Endothelial cell of umbilical vein (primary cell): ENCODE data around the gene ABCA7. TPM values are rescaled to one million over a fixed set of nuclear protein-coding genes. Genes with fewer than 3 reads are reported as not detected.

Source experiments
- BruUV-seq: library from RNA; stranded (reverse); fragments of 400-500 nt; replicated peaks from 2 replicates; lab custom pipeline; 2021; lab: Mats Ljungman, UMichigan
- CTCF ChIA-PET: fragments of 300-600, 350-600 bp; sonication (Branson Sonifier 250); formaldehyde crosslinking; loops from one replicate; lab custom pipeline; 2021; ENCODE audit warnings: antibody characterized with exemption, inconsistent platforms; lab: Charles Lee
- POLR2A ChIA-PET: fragments of 300-600, 350-600 bp; sonication (Branson Sonifier 250); formaldehyde crosslinking; loops from one replicate; lab custom pipeline; 2021; ENCODE audit warnings: antibody characterized with exemption, inconsistent platforms; lab: Charles Lee
- DNase-seq: peaks from one replicate; pipeline ENCODE4 v3.0.0-alpha.2; 2011; ENCODE audit warnings: low read depth, low spot score
- FAIRE-seq: peaks from 2 replicates; lab custom pipeline; 2011; peaks lifted over from hg19 to GRCh38; lab: Jason Lieb, UNC
- H2AFZ ChIP-seq: 2 replicates; pipeline ENCODE4 v1.6.0; 2012; ENCODE audit warnings: low read depth, low read length, control low read depth, inconsistent platforms
- H3K27ac ChIP-seq: 2 replicates; pipeline ENCODE4 v1.5.1; 2011; ENCODE audit warnings: low read depth, mild to moderate bottlenecking, control low read depth, low read length, moderate library complexity; ENCODE audit not compliant: insufficient read depth
- H3K27me3 ChIP-seq, 2 experiments: 2 replicates each; pipeline versions ENCODE4 v1.6.0 to v1.6.1; 2011; ENCODE audit warnings: low read length in 2 of 2, mixed read lengths in 1 of 2; ENCODE audit not compliant: control insufficient read depth in 2 of 2, insufficient read depth in 2 of 2
- H3K36me3 ChIP-seq, 2 experiments: 2 replicates in 1 of 2; 3 replicates in 1 of 2; pipeline ENCODE4 v1.5.1; 2011; ENCODE audit warnings: low read length in 2 of 2, mild to moderate bottlenecking in 1 of 2, moderate library complexity in 1 of 2; ENCODE audit not compliant: control insufficient read depth in 2 of 2, insufficient read depth in 2 of 2; ENCODE audit errors: extremely low read depth in 1 of 2
- H3K4me1 ChIP-seq: 3 replicates; pipeline ENCODE4 v1.5.1; 2011; ENCODE audit warnings: mild to moderate bottlenecking, low read length; ENCODE audit not compliant: control insufficient read depth, insufficient read depth; ENCODE audit errors: extremely low read depth
- H3K4me2 ChIP-seq: 2 replicates; pipeline ENCODE4 v1.6.1; 2011; ENCODE audit warnings: low read length, control low read depth, mixed read lengths; ENCODE audit not compliant: insufficient read depth
- H3K4me3 ChIP-seq, 3 experiments: fragments of 200-600 bp in 1 of 3; sonication (generic), shearing (Covaris generic) in 1 of 3; replicated peaks in 1 of 3; 2 replicates each; pipeline ENCODE4 v1.5.1; 2011 to 2016; ENCODE audit warnings: control low read depth in 3 of 3, low read length in 3 of 3, mild to moderate bottlenecking in 2 of 3, inconsistent platforms in 1 of 3, low read depth in 1 of 3, moderate library complexity in 1 of 3; ENCODE audit not compliant: insufficient read depth in 1 of 3
- H3K79me2 ChIP-seq: 2 replicates; pipeline ENCODE4 v1.6.0; 2012; ENCODE audit warnings: low read length, inconsistent platforms; ENCODE audit not compliant: control insufficient read depth, insufficient read depth
- H3K9ac ChIP-seq: replicated peaks from 2 replicates; pipeline ENCODE3; 2011; ENCODE audit warnings: low read length, control low read depth; ENCODE audit not compliant: insufficient read depth; ENCODE audit errors: extremely low read depth
- H3K9me1 ChIP-seq: replicated peaks from 3 replicates; pipeline ENCODE4 v1.6.0; 2011; ENCODE audit warnings: mild to moderate bottlenecking, low read length; ENCODE audit not compliant: control insufficient read depth, insufficient read depth; ENCODE audit errors: extremely low read depth
- H3K9me3 ChIP-seq: replicated peaks from 2 replicates; pipeline ENCODE4 v1.5.1; 2012; ENCODE audit warnings: low read length, inconsistent platforms; ENCODE audit not compliant: control insufficient read depth, insufficient read depth
- H4K20me1 ChIP-seq: replicated peaks from 2 replicates; pipeline ENCODE3; 2011; ENCODE audit warnings: mild to moderate bottlenecking, low read length; ENCODE audit not compliant: control insufficient read depth, insufficient read depth; ENCODE audit errors: extremely low read depth
- CTCF ChIP-seq, 2 donors: IDR thresholded peaks; 1 replicate in 1 of 2; 2 replicates in 1 of 2; pipeline ENCODE4 v1.5.1; 2011; ENCODE audit warnings: low read length in 2 of 2, mild to moderate bottlenecking in 2 of 2, moderate library complexity in 2 of 2, control low read depth in 1 of 2, inconsistent platforms in 1 of 2, low read depth in 1 of 2; ENCODE audit not compliant: insufficient read depth in 1 of 2; ENCODE audit errors: extremely low read depth in 1 of 2
- FOS ChIP-seq: IDR thresholded peaks from 2 replicates; pipeline ENCODE4 v1.6.1; 2011; ENCODE audit warnings: mild to moderate bottlenecking, low read length, moderate library complexity, borderline replicate concordance; ENCODE audit not compliant: insufficient read depth
- GATA2 ChIP-seq: IDR thresholded peaks from 2 replicates; pipeline ENCODE4 v1.7.0; 2011; ENCODE audit warnings: low read depth, mild to moderate bottlenecking, moderate library complexity, mixed read lengths, low read length; ENCODE audit not compliant: insufficient read length, insufficient read depth
- JUN ChIP-seq: IDR thresholded peaks from 2 replicates; pipeline ENCODE4 v1.6.1; 2011; ENCODE audit warnings: borderline replicate concordance, low read depth; ENCODE audit not compliant: insufficient read length, insufficient read depth
- MAX ChIP-seq: IDR thresholded peaks from 2 replicates; pipeline ENCODE4 v1.6.1; 2011; ENCODE audit not compliant: insufficient read depth, insufficient read length
- MYC ChIP-seq: IDR thresholded peaks from one replicate; pipeline ENCODE4 v1.6.1; 2011; ENCODE audit warnings: mild to moderate bottlenecking, low read depth, low read length
- POLR2A ChIP-seq: IDR thresholded peaks from 2 replicates; pipeline ENCODE4 v1.6.1; 2012; ENCODE audit warnings: low read depth, mild to moderate bottlenecking, control low read depth, low read length
- POLR2AphosphoS5 ChIP-seq: IDR thresholded peaks from 2 replicates; pipeline ENCODE4 v1.6.1; 2012; ENCODE audit warnings: low read depth, mild to moderate bottlenecking, control low read depth, low read length, moderate library complexity; ENCODE audit not compliant: insufficient read depth
- dilution Hi-C: fragments of 300-500 bp; cut with MboI; formaldehyde crosslinking; loops from one replicate; pipeline ENCODE4 v1.15.0; 2019; ENCODE audit warnings: low sequenced_read_pairs; ENCODE audit not compliant: extremely low pct_ligation_motif_present
- intact Hi-C: fragments of 100-400 bp; cut with micrococcal nuclease; formaldehyde crosslinking; loops from one replicate; pipeline ENCODE4 v1.10.0; 2022
- polyA plus RNA-seq, 4 experiments: library from polyadenylated mRNA; depleted of rRNA in 3 of 4; stranded (reverse) in 3 of 4; unstranded in 1 of 4; fragments of >200 nt; gene quantifications; 2 replicates each; pipeline versions ENCODE4 v1.2.1 to v1.2.3, GENCODE V29; 2011 to 2012; ENCODE audit warnings: missing spikeins in 1 of 4
- total RNA-seq: library from RNA; stranded (reverse); gene quantifications from 2 replicates; pipeline ENCODE4 v1.2.3, GENCODE V29; 2021

The ABCA7 gene
- total and polyA plus RNA-seq, 2 donors (not counting 3 experiments of a cell fraction or from before 2014, with no cell fraction given) = 5.7 to 9.8 TPM

- no peak overlapping the region for H3K9ac ChIP-seq
- H3K79me2 ChIP-seq = no peaks in the 10 kb centered on the region
- no TSS peak for BruUV-seq
- DNase-seq = no peak
- intact Hi-C loops (no loop called here), dilution Hi-C loops (no loop called here)
- H3K9me3 ChIP-seq = no peaks in the 10 kb centered on the region
- no peak overlapping the region for H2AFZ ChIP-seq
- no peak overlapping the region for H3K4me2 ChIP-seq
- no peak overlapping the region for H3K4me3 ChIP-seq
- no peaks in the 10 kb centered on the region for H3K36me3 ChIP-seq
- ChIA-PET POLR2A (no interaction called here), CTCF (no interaction called here)
- no peaks in the 10 kb centered on the region for H4K20me1 ChIP-seq
- peaks cover 6% of the 10 kb centered on the region for H3K4me1 ChIP-seq
- H3K27ac ChIP-seq = no peak overlapping the region
- TF ChIP-seq MAX (no peak), POLR2A (no peak), MYC (no peak), FOS (no peak), CTCF (IDR thresholded peaks at IDR 0.05; ENCODE audit: extremely low read depth in 1 of 2, insufficient read depth in 1 of 2, low read depth in 1 of 2, low read length in 2 of 2) (no peak), POLR2AphosphoS5 (no peak), GATA2 (no peak), JUN (no peak)
- FAIRE-seq = no peak
- no peaks in the 10 kb centered on the region for H3K9me1 ChIP-seq
- no peaks in the 10 kb centered on the region for H3K27me3 ChIP-seq
These were observed 5.3 kb downstream of the ABCA7 start for GRCh38 chr19:1045247-1045603.
